Endothelial cell of umbilical vein (primary cell): ENCODE measurements around the gene M6PR. TPM values are rescaled to one million over a fixed set of nuclear protein-coding genes. Genes with fewer than 3 reads are reported as not detected.

ENCODE experiments used
- BruUV-seq: library from RNA; stranded (reverse); fragments of 400-500 nt; replicated peaks from 2 replicates; lab custom pipeline; 2021; lab: Mats Ljungman, UMichigan
- CTCF ChIA-PET: fragments of 300-600, 350-600 bp; sonication (Branson Sonifier 250); formaldehyde crosslinking; loops from one replicate; lab custom pipeline; 2021; ENCODE audit warnings: antibody characterized with exemption, inconsistent platforms; lab: Charles Lee
- POLR2A ChIA-PET: fragments of 300-600, 350-600 bp; sonication (Branson Sonifier 250); formaldehyde crosslinking; loops from one replicate; lab custom pipeline; 2021; ENCODE audit warnings: antibody characterized with exemption, inconsistent platforms; lab: Charles Lee
- DNase-seq: peaks from one replicate; pipeline ENCODE4 v3.0.0-alpha.2; 2011; ENCODE audit warnings: low read depth, low spot score
- FAIRE-seq: peaks from 2 replicates; lab custom pipeline; 2011; peaks lifted over from hg19 to GRCh38; lab: Jason Lieb, UNC
- H2AFZ ChIP-seq: 2 replicates; pipeline ENCODE4 v1.6.0; 2012; ENCODE audit warnings: low read depth, low read length, control low read depth, inconsistent platforms
- H3K27ac ChIP-seq: 2 replicates; pipeline ENCODE4 v1.5.1; 2011; ENCODE audit warnings: low read depth, mild to moderate bottlenecking, control low read depth, low read length, moderate library complexity; ENCODE audit not compliant: insufficient read depth
- H3K27me3 ChIP-seq, 2 experiments: 2 replicates each; pipeline versions ENCODE4 v1.6.0 to v1.6.1; 2011; ENCODE audit warnings: low read length in 2 of 2, mixed read lengths in 1 of 2; ENCODE audit not compliant: control insufficient read depth in 2 of 2, insufficient read depth in 2 of 2
- H3K36me3 ChIP-seq, 2 experiments: 2 replicates in 1 of 2; 3 replicates in 1 of 2; pipeline ENCODE4 v1.5.1; 2011; ENCODE audit warnings: low read length in 2 of 2, mild to moderate bottlenecking in 1 of 2, moderate library complexity in 1 of 2; ENCODE audit not compliant: control insufficient read depth in 2 of 2, insufficient read depth in 2 of 2; ENCODE audit errors: extremely low read depth in 1 of 2
- H3K4me1 ChIP-seq: 3 replicates; pipeline ENCODE4 v1.5.1; 2011; ENCODE audit warnings: mild to moderate bottlenecking, low read length; ENCODE audit not compliant: control insufficient read depth, insufficient read depth; ENCODE audit errors: extremely low read depth
- H3K4me2 ChIP-seq: 2 replicates; pipeline ENCODE4 v1.6.1; 2011; ENCODE audit warnings: low read length, control low read depth, mixed read lengths; ENCODE audit not compliant: insufficient read depth
- H3K4me3 ChIP-seq, 3 experiments: fragments of 200-600 bp in 1 of 3; sonication (generic), shearing (Covaris generic) in 1 of 3; replicated peaks in 1 of 3; 2 replicates each; pipeline ENCODE4 v1.5.1; 2011 to 2016; ENCODE audit warnings: control low read depth in 3 of 3, low read length in 3 of 3, mild to moderate bottlenecking in 2 of 3, inconsistent platforms in 1 of 3, low read depth in 1 of 3, moderate library complexity in 1 of 3; ENCODE audit not compliant: insufficient read depth in 1 of 3
- H3K79me2 ChIP-seq: 2 replicates; pipeline ENCODE4 v1.6.0; 2012; ENCODE audit warnings: low read length, inconsistent platforms; ENCODE audit not compliant: control insufficient read depth, insufficient read depth
- H3K9ac ChIP-seq: replicated peaks from 2 replicates; pipeline ENCODE3; 2011; ENCODE audit warnings: low read length, control low read depth; ENCODE audit not compliant: insufficient read depth; ENCODE audit errors: extremely low read depth
- H3K9me1 ChIP-seq: replicated peaks from 3 replicates; pipeline ENCODE4 v1.6.0; 2011; ENCODE audit warnings: mild to moderate bottlenecking, low read length; ENCODE audit not compliant: control insufficient read depth, insufficient read depth; ENCODE audit errors: extremely low read depth
- H3K9me3 ChIP-seq: replicated peaks from 2 replicates; pipeline ENCODE4 v1.5.1; 2012; ENCODE audit warnings: low read length, inconsistent platforms; ENCODE audit not compliant: control insufficient read depth, insufficient read depth
- H4K20me1 ChIP-seq: replicated peaks from 2 replicates; pipeline ENCODE3; 2011; ENCODE audit warnings: mild to moderate bottlenecking, low read length; ENCODE audit not compliant: control insufficient read depth, insufficient read depth; ENCODE audit errors: extremely low read depth
- CTCF ChIP-seq, 2 donors: IDR thresholded peaks; 1 replicate in 1 of 2; 2 replicates in 1 of 2; pipeline ENCODE4 v1.5.1; 2011; ENCODE audit warnings: low read length in 2 of 2, mild to moderate bottlenecking in 2 of 2, moderate library complexity in 2 of 2, control low read depth in 1 of 2, inconsistent platforms in 1 of 2, low read depth in 1 of 2; ENCODE audit not compliant: insufficient read depth in 1 of 2; ENCODE audit errors: extremely low read depth in 1 of 2
- EZH2 ChIP-seq: IDR thresholded peaks from 2 replicates; pipeline ENCODE4 v1.6.1; 2012; ENCODE audit warnings: borderline replicate concordance, low read depth, mild to moderate bottlenecking, moderate library complexity, low read length, inconsistent platforms; ENCODE audit not compliant: severe bottlenecking
- FOS ChIP-seq: IDR thresholded peaks from 2 replicates; pipeline ENCODE4 v1.6.1; 2011; ENCODE audit warnings: mild to moderate bottlenecking, low read length, moderate library complexity, borderline replicate concordance; ENCODE audit not compliant: insufficient read depth
- GATA2 ChIP-seq: IDR thresholded peaks from 2 replicates; pipeline ENCODE4 v1.7.0; 2011; ENCODE audit warnings: low read depth, mild to moderate bottlenecking, moderate library complexity, mixed read lengths, low read length; ENCODE audit not compliant: insufficient read length, insufficient read depth
- JUN ChIP-seq: IDR thresholded peaks from 2 replicates; pipeline ENCODE4 v1.6.1; 2011; ENCODE audit warnings: borderline replicate concordance, low read depth; ENCODE audit not compliant: insufficient read length, insufficient read depth
- MAX ChIP-seq: IDR thresholded peaks from 2 replicates; pipeline ENCODE4 v1.6.1; 2011; ENCODE audit not compliant: insufficient read depth, insufficient read length
- MYC ChIP-seq: IDR thresholded peaks from one replicate; pipeline ENCODE4 v1.6.1; 2011; ENCODE audit warnings: mild to moderate bottlenecking, low read depth, low read length
- POLR2A ChIP-seq: IDR thresholded peaks from 2 replicates; pipeline ENCODE4 v1.6.1; 2012; ENCODE audit warnings: low read depth, mild to moderate bottlenecking, control low read depth, low read length
- POLR2AphosphoS5 ChIP-seq: IDR thresholded peaks from 2 replicates; pipeline ENCODE4 v1.6.1; 2012; ENCODE audit warnings: low read depth, mild to moderate bottlenecking, control low read depth, low read length, moderate library complexity; ENCODE audit not compliant: insufficient read depth
- dilution Hi-C: fragments of 300-500 bp; cut with MboI; formaldehyde crosslinking; loops from one replicate; pipeline ENCODE4 v1.15.0; 2019; ENCODE audit warnings: low sequenced_read_pairs; ENCODE audit not compliant: extremely low pct_ligation_motif_present
- intact Hi-C: fragments of 100-400 bp; cut with micrococcal nuclease; formaldehyde crosslinking; loops from one replicate; pipeline ENCODE4 v1.10.0; 2022
- polyA plus RNA-seq, 4 experiments: library from polyadenylated mRNA; depleted of rRNA in 3 of 4; stranded (reverse) in 3 of 4; unstranded in 1 of 4; fragments of >200 nt; gene quantifications; 2 replicates each; pipeline versions ENCODE4 v1.2.1 to v1.2.3, GENCODE V29; 2011 to 2012; ENCODE audit warnings: missing spikeins in 1 of 4
- total RNA-seq: library from RNA; stranded (reverse); gene quantifications from 2 replicates; pipeline ENCODE4 v1.2.3, GENCODE V29; 2021

M6PR gene
- total and polyA plus RNA-seq, 2 donors (not counting 3 experiments of a cell fraction or from before 2014, with no cell fraction given) = 124 to 142 TPM

- H3K9ac ChIP-seq = no peak overlapping the region
- H3K27ac ChIP-seq = no peak overlapping the region
- H3K79me2 ChIP-seq = no peaks in the 10 kb centered on the region
- H3K4me1 ChIP-seq = no peaks in the 10 kb centered on the region
- no TSS peak for BruUV-seq
- DNase-seq (no peak), FAIRE-seq (no peak)
- no peaks in the 10 kb centered on the region for H3K9me3 ChIP-seq
- dilution Hi-C loops = no loop called here
- TF ChIP-seq CTCF (IDR thresholded peaks at IDR 0.05; ENCODE audit: extremely low read depth in 1 of 2, insufficient read depth in 1 of 2, low read depth in 1 of 2, low read length in 2 of 2) (no peak), JUN (no peak), POLR2A (no peak), MAX (no peak), GATA2 (no peak), POLR2AphosphoS5 (no peak), EZH2 (no peak), FOS (no peak), MYC (no peak)
- no peaks in the 10 kb centered on the region for H3K36me3 ChIP-seq
- no peak overlapping the region for H3K4me3 ChIP-seq
- H3K27me3 ChIP-seq = peaks cover 0 to 5% of the 10 kb centered on the region in 2 experiments
- no peak overlapping the region for H2AFZ ChIP-seq
- no peak overlapping the region for H3K4me2 ChIP-seq
- H4K20me1 ChIP-seq = no peaks in the 10 kb centered on the region
- CTCF ChIA-PET = interaction anchor here (1.0 to 2.3 kb wide), 4 partner anchors 9 to 238 kb away, joined by 4 to 10 read pairs (median 7); no protein-coding TSS in a partner anchor
- intact Hi-C loops = no loop called here
- H3K9me1 ChIP-seq = no peaks in the 10 kb centered on the region
- POLR2A ChIA-PET = no interaction called here
Observed at GRCh38 chr12:8894986-8895385, 54.5 kb downstream of the M6PR start.
